Neural crest cell (in vitro differentiated cells): ENCODE measurements around the gene CCDC107. TPM values are rescaled to one million over a fixed set of nuclear protein-coding genes. Genes with fewer than 3 reads are reported as not detected.
A peak's percentile ranks its signal among the peaks of the same experiment; 100 is the strongest.

Experiments
- DNase-seq: peaks from one replicate; pipeline ENCODE4 v3.0.0; 2021; ENCODE audit warnings: low read depth, mixed read lengths, low spot score
- H3K27ac Mint-ChIP-seq: one replicate; pipeline ENCODE4 v1.8.0; 2021; ENCODE audit warnings: mild to moderate bottlenecking, mixed read lengths; ENCODE audit not compliant: unreplicated experiment
- H3K27me3 Mint-ChIP-seq: 2 replicates; pipeline ENCODE4 v1.8.0; 2021; ENCODE audit warnings: low read depth, mild to moderate bottlenecking, mixed read lengths
- H3K36me3 Mint-ChIP-seq: 2 replicates; pipeline ENCODE4 v1.8.0; 2021; ENCODE audit warnings: low read depth, mild to moderate bottlenecking, mixed read lengths
- H3K4me1 Mint-ChIP-seq: 2 replicates; pipeline ENCODE4 v1.8.0; 2021; ENCODE audit warnings: mixed read lengths
- H3K4me3 Mint-ChIP-seq: one replicate; pipeline ENCODE4 v1.8.0; 2021; ENCODE audit warnings: mild to moderate bottlenecking, mixed read lengths
- H3K9me3 Mint-ChIP-seq: 2 replicates; pipeline ENCODE4 v1.8.0; 2021; ENCODE audit warnings: mixed read lengths
- CTCF ChIP-seq: fragments of 200-600 bp; sonication (generic); conservative IDR thresholded peaks from 2 replicates; pipeline ENCODE4 v1.5.0; 2021; ENCODE audit warnings: antibody characterized with exemption, mild to moderate bottlenecking
- total RNA-seq: library from RNA; stranded (reverse); gene quantifications from 2 replicates; pipeline ENCODE4 v1.2.1, GENCODE V29; 2021

CCDC107 gene
- total RNA-seq, 1 donor from 2014 or later = 15.4 TPM

- Mint-ChIP-seq H3K27me3 (peaks cover 56% of the 10 kb centered on the region), H3K36me3 (peaks cover under 1% of the 10 kb centered on the region), H3K4me3 (no peak overlapping the region), H3K27ac (no peak overlapping the region), H3K9me3 (no peaks in the 10 kb centered on the region), H3K4me1 (no peaks in the 10 kb centered on the region)
- DNase-seq = no peak
- TF ChIP-seq CTCF = no peak
Measured at GRCh38 chr9:35612843-35613242, 45.2 kb upstream of the CCDC107 start.

- no peak for TF ChIP-seq CTCF
- Mint-ChIP-seq H3K9me3 (no peaks in the 10 kb centered on the region), H3K27me3 (peaks cover 66% of the 10 kb centered on the region), H3K36me3 (no peaks in the 10 kb centered on the region), H3K27ac (no peak overlapping the region), H3K4me3 (peak overlapping the region; percentile 2), H3K4me1 (no peaks in the 10 kb centered on the region)
- no peak for DNase-seq
Measured at GRCh38 chr9:35615981-35616680, 42.0 kb upstream of the CCDC107 start.

GRCh38 chr9:35616681-35617459, 41.2 kb upstream of the CCDC107 start:
- Mint-ChIP-seq H3K9me3 (no peaks in the 10 kb centered on the region), H3K4me1 (no peaks in the 10 kb centered on the region), H3K27ac (no peak overlapping the region), H3K36me3 (no peaks in the 10 kb centered on the region), H3K27me3 (peaks cover 64% of the 10 kb centered on the region), H3K4me3 (peak overlapping the region; percentile 59)
- no peak for TF ChIP-seq CTCF
- peak; percentile 43 for DNase-seq

GRCh38 chr9:35617548-35617947, 40.5 kb upstream of the CCDC107 start:
- H3K27ac Mint-ChIP-seq = no peak overlapping the region
- DNase-seq = no peak
- no peaks in the 10 kb centered on the region for H3K36me3 Mint-ChIP-seq
- H3K27me3 Mint-ChIP-seq = peaks cover 63% of the 10 kb centered on the region
- H3K4me1 Mint-ChIP-seq = no peaks in the 10 kb centered on the region
- H3K4me3 Mint-ChIP-seq = peak overlapping the region; percentile 59
- H3K9me3 Mint-ChIP-seq = no peaks in the 10 kb centered on the region
- TF ChIP-seq CTCF = no peak

GRCh38 chr9:35618325-35618727, 39.8 kb upstream of the CCDC107 start, which contains the start of gene CD72:
CD72 (minus strand) TSS chr9:35618413; CDS start chr9:35618303, 110 bp downstream.
- DNase-seq = no peak
- no peaks in the 10 kb centered on the region for H3K4me1 Mint-ChIP-seq

More at GRCh38 chr9:35618325-35618727, 39.8 kb upstream of the CCDC107 start, which contains the start of gene CD72:
- Mint-ChIP-seq H3K36me3 (no peaks in the 10 kb centered on the region), H3K27me3 (peaks cover 55% of the 10 kb centered on the region), H3K4me3 (peak within 1 kb of the TSS; percentile 59), H3K27ac (no peak within 1 kb of the TSS), H3K9me3 (no peaks in the 10 kb centered on the region)
- no peak for TF ChIP-seq CTCF
